ENCODE results near the gene EMSY. TPM values are rescaled to one million over a fixed set of nuclear protein-coding genes. Genes with fewer than 3 reads are reported as not detected.

The EMSY gene
- total and polyA plus RNA-seq, 2 of the 13 experiments (the other 11 are each of a cell fraction or from before 2014, with no cell fraction given) = 11.6 to 18.5 TPM

- TF ChIP-seq SOX13 (IDR thresholded peaks at IDR 0.05) (no peak), SOX13 (CRISPR knock-in tag; conservative IDR thresholded peaks at IDR 0.05 in 1 of 2, IDR thresholded peaks at IDR 0.05 in 1 of 2) (peak in 1 of 2 experiments; percentile 81; a peak in 2 of 4 replicates), HNF1B (CRISPR knock-in tag; IDR thresholded peaks at IDR 0.05) (no peak), ZNF629 (CRISPR knock-in tag; conservative IDR thresholded peaks at IDR 0.05) (no peak), PREB (CRISPR knock-in tag; IDR thresholded peaks at IDR 0.05) (no peak), HNRNPK (IDR thresholded peaks at IDR 0.05; ENCODE audit: low read depth, low read length, poor library complexity, severe bottlenecking) (no peak), RBAK (CRISPR knock-in tag; IDR thresholded peaks at IDR 0.05) (no peak), MTF1 (CRISPR knock-in tag; IDR thresholded peaks at IDR 0.05) (no peak), ARID4A (CRISPR knock-in tag; IDR thresholded peaks at IDR 0.05; ENCODE audit: borderline replicate concordance) (no peak), SP5 (CRISPR knock-in tag; IDR thresholded peaks at IDR 0.05; ENCODE audit: borderline replicate concordance, low read depth) (peak; percentile 29; the same call in 1 of the 2 replicates), MAFK (conservative IDR thresholded peaks at IDR 0.05 in 1 of 2, IDR thresholded peaks at IDR 0.05 in 1 of 2; ENCODE audit: low read length in 2 of 2) (peak in 1 of 2 experiments; percentile 28; a peak in 1 of 4 replicates), ZSCAN12 (CRISPR knock-in tag; IDR thresholded peaks at IDR 0.05) (no peak), PHF21A (CRISPR knock-in tag; IDR thresholded peaks at IDR 0.05) (no peak), FOXJ3 (CRISPR knock-in tag; IDR thresholded peaks at IDR 0.05; ENCODE audit: borderline replicate concordance) (0 out of 2 replicates have a peak, but pooled peaks have one; percentile 39), GMEB2 (CRISPR knock-in tag; IDR thresholded peaks at IDR 0.05; ENCODE audit: low read depth) (no peak), RARG (CRISPR knock-in tag; IDR thresholded peaks at IDR 0.05; ENCODE audit: low read depth) (no peak), RFX5 (IDR thresholded peaks at IDR 0.05; ENCODE audit: low read depth, low read length) (peak; percentile 67; the same call in 1 of the 2 replicates), HDAC2 (CRISPR knock-in tag; IDR thresholded peaks at IDR 0.05) (0 out of 2 replicates have a peak, but pooled peaks have one; percentile 19), ZNF713 (CRISPR knock-in tag; IDR thresholded peaks at IDR 0.05) (no peak), ZBTB8A (CRISPR knock-in tag; IDR thresholded peaks at IDR 0.05; ENCODE audit: borderline replicate concordance, low read depth) (no peak), SOX6 (IDR thresholded peaks at IDR 0.05) (no peak), SOX6 (CRISPR knock-in tag; IDR thresholded peaks at IDR 0.05) (peak; percentile 31; the same call in 1 of the 2 replicates), RXRA (CRISPR knock-in tag; IDR thresholded peaks at IDR 0.05) (no peak), KAT2B (IDR thresholded peaks at IDR 0.05; ENCODE audit: borderline replicate concordance, low read depth, low read length) (no peak)
These were observed 82.1 kb downstream of the EMSY start (continued) for GRCh38 chr11:76526878-76527277.
